ENCODE results near the gene CAMK2G. TPM values are rescaled to one million over a fixed set of nuclear protein-coding genes. Genes with fewer than 3 reads are reported as not detected.

Gene CAMK2G
- total RNA-seq, 1 experiment from 2014 or later, result 58.9 TPM

DNA sequence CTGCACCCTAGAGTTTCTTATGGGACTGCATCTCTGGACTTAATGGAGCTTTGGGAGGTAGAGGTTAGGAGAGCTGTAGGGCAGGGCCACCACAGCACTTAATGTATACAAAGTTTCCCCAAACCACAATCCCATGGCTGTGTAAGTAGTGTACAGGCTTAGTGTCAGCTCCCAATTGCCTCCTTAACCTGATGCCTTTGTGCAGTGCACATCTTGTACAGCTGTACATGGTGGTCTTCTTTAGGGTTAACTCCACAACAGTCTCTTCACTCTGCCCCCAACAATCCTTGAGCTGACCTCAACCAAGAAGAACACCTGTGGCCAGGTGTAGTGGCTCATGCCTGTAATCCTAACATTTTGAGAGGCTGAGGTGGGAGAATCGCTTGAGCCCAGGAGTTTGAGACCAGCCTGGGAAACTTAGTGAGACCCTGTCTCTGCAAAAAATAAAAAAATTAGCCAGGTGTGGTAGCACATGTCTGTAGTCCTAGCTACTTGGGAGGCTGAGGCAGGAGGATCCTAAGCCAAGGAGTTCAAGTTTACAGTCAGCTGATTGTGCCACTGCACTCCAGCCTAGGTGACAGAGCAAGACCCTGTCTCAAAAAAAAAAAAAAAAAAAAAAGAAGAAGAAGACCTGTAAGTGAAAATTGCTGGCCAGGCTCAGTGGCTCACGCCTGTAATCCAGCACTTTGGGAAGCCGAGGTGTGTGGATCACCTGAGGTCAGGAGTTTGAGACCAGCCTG, 43.4 kb upstream of the CAMK2G start:
- CTCF ChIA-PET, result interaction anchor here (1.2 to 2.2 kb wide), 5 partner anchors 9 to 30 kb away, joined by 3 to 13 read pairs (median 6); no protein-coding TSS in a partner anchor
- peak overlapping the region; percentile 100 for H3K27ac Mint-ChIP-seq (ENCODE audit: unreplicated experiment)
- peaks cover 62% of the 10 kb centered on the region for H3K36me3 Mint-ChIP-seq (ENCODE audit: insufficient read depth, unreplicated experiment)
- no TSS peak for BruUV-seq (replicated peaks)
- H3K27me3 Mint-ChIP-seq (ENCODE audit: unreplicated experiment), result no peaks in the 10 kb centered on the region
- TF ChIP-seq, protein P1, sequence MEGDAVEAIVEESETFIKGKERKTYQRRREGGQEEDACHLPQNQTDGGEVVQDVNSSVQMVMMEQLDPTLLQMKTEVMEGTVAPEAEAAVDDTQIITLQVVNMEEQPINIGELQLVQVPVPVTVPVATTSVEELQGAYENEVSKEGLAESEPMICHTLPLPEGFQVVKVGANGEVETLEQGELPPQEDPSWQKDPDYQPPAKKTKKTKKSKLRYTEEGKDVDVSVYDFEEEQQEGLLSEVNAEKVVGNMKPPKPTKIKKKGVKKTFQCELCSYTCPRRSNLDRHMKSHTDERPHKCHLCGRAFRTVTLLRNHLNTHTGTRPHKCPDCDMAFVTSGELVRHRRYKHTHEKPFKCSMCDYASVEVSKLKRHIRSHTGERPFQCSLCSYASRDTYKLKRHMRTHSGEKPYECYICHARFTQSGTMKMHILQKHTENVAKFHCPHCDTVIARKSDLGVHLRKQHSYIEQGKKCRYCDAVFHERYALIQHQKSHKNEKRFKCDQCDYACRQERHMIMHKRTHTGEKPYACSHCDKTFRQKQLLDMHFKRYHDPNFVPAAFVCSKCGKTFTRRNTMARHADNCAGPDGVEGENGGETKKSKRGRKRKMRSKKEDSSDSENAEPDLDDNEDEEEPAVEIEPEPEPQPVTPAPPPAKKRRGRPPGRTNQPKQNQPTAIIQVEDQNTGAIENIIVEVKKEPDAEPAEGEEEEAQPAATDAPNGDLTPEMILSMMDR (IDR thresholded peaks at IDR 0.05; ENCODE audit: unreplicated experiment), result no peak
- peaks cover 54% of the 10 kb centered on the region for H3K4me1 Mint-ChIP-seq (ENCODE audit: low read depth, unreplicated experiment)
- intact Hi-C loops (cut with micrococcal nuclease; ENCODE audit: unreplicated experiment), result no loop called here
- peaks cover 4% of the 10 kb centered on the region for H3K9me3 Mint-ChIP-seq (ENCODE audit: low read depth, unreplicated experiment)
- peak overlapping the region; percentile 100 for H3K4me3 Mint-ChIP-seq (ENCODE audit: low read depth, unreplicated experiment)
- DNase-seq, result no peak

DNA sequence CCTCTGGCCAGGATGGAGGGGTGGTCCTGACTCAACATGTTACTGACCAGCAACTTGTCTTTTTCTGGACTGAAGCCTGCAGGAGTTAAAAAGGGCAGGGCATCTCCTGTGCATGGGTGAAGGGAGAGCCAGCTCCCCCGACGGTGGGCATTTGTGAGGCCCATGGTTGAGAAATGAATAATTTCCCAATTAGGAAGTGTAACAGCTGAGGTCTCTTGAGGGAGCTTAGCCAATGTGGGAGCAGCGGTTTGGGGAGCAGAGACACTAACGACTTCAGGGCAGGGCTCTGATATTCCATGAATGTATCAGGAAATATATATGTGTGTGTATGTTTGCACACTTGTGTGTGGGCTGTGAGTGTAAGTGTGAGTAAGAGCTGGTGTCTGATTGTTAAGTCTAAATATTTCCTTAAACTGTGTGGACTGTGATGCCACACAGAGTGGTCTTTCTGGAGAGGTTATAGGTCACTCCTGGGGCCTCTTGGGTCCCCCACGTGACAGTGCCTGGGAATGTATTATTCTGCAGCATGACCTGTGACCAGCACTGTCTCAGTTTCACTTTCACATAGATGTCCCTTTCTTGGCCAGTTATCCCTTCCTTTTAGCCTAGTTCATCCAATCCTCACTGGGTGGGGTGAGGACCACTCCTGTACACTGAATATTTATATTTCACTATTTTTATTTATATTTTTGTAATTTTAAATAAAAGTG, 42.6 kb upstream of the CAMK2G start:
- H3K27ac Mint-ChIP-seq (ENCODE audit: unreplicated experiment), result peak overlapping the region; percentile 100
- peaks cover 4% of the 10 kb centered on the region for H3K9me3 Mint-ChIP-seq (ENCODE audit: low read depth, unreplicated experiment)
- peaks cover 70% of the 10 kb centered on the region for H3K36me3 Mint-ChIP-seq (ENCODE audit: insufficient read depth, unreplicated experiment)
- BruUV-seq (replicated peaks), result TSS peak; percentile 2
- H3K27me3 Mint-ChIP-seq (ENCODE audit: unreplicated experiment), result no peaks in the 10 kb centered on the region
- intact Hi-C loops (cut with micrococcal nuclease; ENCODE audit: unreplicated experiment), result no loop called here
- TF ChIP-seq, protein P1 (IDR thresholded peaks at IDR 0.05; ENCODE audit: unreplicated experiment), result no peak
- H3K4me1 Mint-ChIP-seq (ENCODE audit: low read depth, unreplicated experiment), result peaks cover 56% of the 10 kb centered on the region
- H3K4me3 Mint-ChIP-seq (ENCODE audit: low read depth, unreplicated experiment), result peak overlapping the region; percentile 100
- DNase-seq, result no peak
- CTCF ChIA-PET, result interaction anchor here (1.2 to 2.2 kb wide), 4 partner anchors 10 to 29 kb away, joined by 3 to 13 read pairs (median 5); no protein-coding TSS in a partner anchor

DNA sequence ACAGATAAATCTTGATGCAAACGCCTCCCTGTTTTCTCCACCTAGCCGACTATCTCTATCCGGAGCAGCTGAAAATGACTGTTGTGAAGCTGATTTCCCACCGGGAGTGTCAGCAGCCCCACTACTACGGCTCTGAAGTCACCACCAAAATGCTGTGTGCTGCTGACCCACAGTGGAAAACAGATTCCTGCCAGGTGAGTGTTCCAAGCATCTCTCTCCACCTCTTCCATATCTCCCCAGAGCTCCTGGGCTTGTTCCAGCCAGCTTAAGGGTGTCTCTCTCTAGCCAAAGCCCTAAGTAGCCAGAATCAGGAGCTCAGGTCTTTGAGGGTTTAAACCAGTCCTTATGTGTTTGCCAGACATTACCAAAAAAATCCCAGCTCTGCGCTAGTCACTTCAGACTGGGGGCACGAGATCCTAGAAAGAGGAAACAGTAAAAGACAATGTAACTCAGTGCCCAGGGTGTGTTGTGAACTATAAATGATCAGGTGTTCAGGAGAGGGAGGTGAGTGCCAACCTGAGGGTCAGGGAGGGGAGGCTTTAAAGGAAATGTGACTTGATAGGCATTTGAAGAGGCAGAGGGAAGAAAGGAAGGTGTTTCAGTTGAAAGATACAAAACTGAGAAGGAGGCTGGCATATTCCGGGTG, 41.0 kb upstream of the CAMK2G start:
- Mint-ChIP-seq H3K9me3 (ENCODE audit: low read depth, unreplicated experiment) (peaks cover 4% of the 10 kb centered on the region), H3K27ac (ENCODE audit: unreplicated experiment) (peak overlapping the region; percentile 100), H3K27me3 (ENCODE audit: unreplicated experiment) (no peaks in the 10 kb centered on the region), H3K4me3 (ENCODE audit: low read depth, unreplicated experiment) (peak overlapping the region; percentile 100), H3K4me1 (ENCODE audit: low read depth, unreplicated experiment) (peaks cover 60% of the 10 kb centered on the region), H3K36me3 (ENCODE audit: insufficient read depth, unreplicated experiment) (peaks cover 86% of the 10 kb centered on the region)
- no TSS peak for BruUV-seq (replicated peaks)
- CTCF ChIA-PET, result interaction anchor here (0.7 to 1.0 kb wide), 3 partner anchors 17 to 35 kb away, joined by 3 to 5 read pairs (median 3); no protein-coding TSS in a partner anchor
- intact Hi-C loops (cut with micrococcal nuclease; ENCODE audit: unreplicated experiment), result no loop called here
- TF ChIP-seq, protein P1 (IDR thresholded peaks at IDR 0.05; ENCODE audit: unreplicated experiment), result no peak
- no peak for DNase-seq

DNA sequence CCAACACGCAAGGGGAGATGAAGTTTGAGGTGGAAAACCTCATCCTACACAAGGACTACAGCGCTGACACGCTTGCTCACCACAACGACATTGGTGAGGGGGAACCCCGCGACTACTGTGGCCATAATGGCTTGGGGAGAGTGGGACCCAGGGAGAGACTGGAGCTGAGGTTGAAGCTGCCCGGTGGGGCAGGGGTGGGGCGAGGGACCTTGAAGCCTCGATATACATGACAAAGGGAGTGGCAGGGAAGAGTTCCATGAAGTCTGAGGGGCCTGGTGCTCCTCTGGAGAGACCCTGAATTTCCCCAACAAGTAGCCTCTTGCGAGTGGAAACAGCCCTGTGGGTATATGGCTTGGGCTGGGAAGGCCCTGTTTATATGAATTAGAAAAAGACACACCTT, 39.7 kb upstream of the CAMK2G start:
- DNase-seq, result no peak
- Mint-ChIP-seq H3K4me3 (ENCODE audit: low read depth, unreplicated experiment) (peak overlapping the region; percentile 100), H3K27me3 (ENCODE audit: unreplicated experiment) (no peaks in the 10 kb centered on the region), H3K4me1 (ENCODE audit: low read depth, unreplicated experiment) (peaks cover 73% of the 10 kb centered on the region), H3K9me3 (ENCODE audit: low read depth, unreplicated experiment) (peaks cover 4% of the 10 kb centered on the region), H3K36me3 (ENCODE audit: insufficient read depth, unreplicated experiment) (peaks cover 99% of the 10 kb centered on the region), H3K27ac (ENCODE audit: unreplicated experiment) (peak overlapping the region; percentile 100)
- BruUV-seq (replicated peaks), result no TSS peak
- CTCF ChIA-PET, result interaction anchor here (1.2 kb wide), 1 partner anchor 18 kb away, joined by 3 read pairs; no protein-coding TSS in a partner anchor
- TF ChIP-seq, protein P1 (IDR thresholded peaks at IDR 0.05; ENCODE audit: unreplicated experiment), result no peak
- intact Hi-C loops (cut with micrococcal nuclease; ENCODE audit: unreplicated experiment), result no loop called here
